K562 treated with DMSO at 1 percent for 48 hours (cell line): ENCODE measurements around the gene OR4K5. TPM values are rescaled to one million over a fixed set of nuclear protein-coding genes. Genes with fewer than 3 reads are reported as not detected.

Experiments
- total RNA-seq: library from RNA; unstranded; fragments of 300-600 nt; gene quantifications from 2 replicates; pipeline ENCODE4 v1.2.3, GENCODE V29; 2022; ENCODE audit warnings: low replicate concordance; ENCODE audit errors: extremely low read depth

Gene OR4K5, protein sequence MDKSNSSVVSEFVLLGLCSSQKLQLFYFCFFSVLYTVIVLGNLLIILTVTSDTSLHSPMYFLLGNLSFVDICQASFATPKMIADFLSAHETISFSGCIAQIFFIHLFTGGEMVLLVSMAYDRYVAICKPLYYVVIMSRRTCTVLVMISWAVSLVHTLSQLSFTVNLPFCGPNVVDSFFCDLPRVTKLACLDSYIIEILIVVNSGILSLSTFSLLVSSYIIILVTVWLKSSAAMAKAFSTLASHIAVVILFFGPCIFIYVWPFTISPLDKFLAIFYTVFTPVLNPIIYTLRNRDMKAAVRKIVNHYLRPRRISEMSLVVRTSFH
- not detected in 2 replicates for total RNA-seq

DNA sequence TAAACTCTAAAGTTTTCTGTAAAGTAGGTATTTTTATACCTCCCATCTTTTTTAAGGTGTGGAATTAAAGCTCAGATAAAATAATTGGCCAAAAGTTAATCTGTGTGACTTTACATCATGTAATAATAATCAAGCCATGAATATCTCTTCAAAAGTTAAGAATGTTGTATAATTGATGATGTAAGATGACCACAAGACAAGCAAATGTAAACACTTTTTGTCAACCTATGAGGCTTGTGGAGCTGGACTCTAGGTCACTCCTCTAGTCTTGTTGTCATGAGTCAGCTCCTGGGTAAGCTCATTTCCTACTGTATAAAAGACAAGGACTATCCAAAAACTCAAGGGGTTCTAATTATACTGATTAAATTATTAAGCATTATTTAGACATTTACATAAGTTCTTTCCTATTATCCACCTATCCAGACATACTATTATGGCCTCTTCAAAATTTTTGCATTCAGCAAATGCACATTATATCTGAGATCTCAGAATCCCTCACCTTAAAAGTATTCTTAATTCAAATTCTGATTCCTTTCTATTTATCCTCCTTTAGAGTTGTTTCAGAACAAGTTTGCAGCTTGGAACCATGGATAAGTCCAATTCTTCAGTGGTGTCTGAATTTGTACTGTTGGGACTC lies at the start of gene OR4K5:
Gene OR4K5 (plus strand): TSS at position 587 of the 637 bp plus-strand sequence. CDS start 0 bp downstream, at position 587.

DNA sequence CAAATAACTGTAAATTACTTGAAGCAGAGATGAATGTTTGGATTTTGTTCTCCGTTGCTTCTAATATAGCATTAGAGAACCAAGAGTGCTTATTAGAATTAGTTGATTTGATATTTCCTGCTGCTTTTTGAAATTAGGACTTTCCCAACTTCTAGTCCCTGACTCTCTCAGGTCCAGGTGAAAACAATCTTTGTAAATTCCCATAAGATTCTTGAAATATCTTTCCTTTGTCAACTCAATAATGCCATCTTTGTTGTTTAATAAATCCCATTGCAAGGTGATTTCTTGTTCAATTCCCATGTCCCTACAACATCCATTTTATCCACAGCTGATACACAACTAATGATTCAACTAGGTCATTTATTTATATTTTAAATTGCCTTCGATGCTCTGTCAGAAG lies 45.6 kb upstream of the OR4K5 start, which contains the start of gene OR4K2:
Gene OR4K2 (plus strand): TSS at position 301 of the 400 bp plus-strand sequence. CDS start 1,126 bp downstream, outside the sequence.

DNA sequence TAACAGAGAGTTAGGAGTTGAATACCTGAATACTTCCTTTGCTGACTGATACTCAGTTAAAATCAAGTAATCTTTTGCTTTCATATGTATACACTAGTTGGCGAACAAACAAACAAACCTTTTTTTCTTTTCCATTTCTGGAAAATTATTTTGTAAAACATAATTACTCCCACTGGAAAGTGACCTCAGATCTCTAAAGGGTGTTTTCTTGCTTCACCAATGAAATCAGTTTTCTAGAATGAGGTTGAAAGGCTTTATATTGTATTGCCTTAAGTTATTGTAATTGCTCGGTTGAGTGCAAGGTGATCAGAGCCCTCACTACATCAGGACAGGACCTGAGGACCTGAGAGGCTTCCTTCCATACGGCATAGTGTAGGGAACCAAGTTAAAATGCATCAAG lies 10.2 kb downstream of the OR4K5 start, which contains the start of gene OR4K1:
Gene OR4K1 (plus strand): TSS at position 301 of the 400 bp plus-strand sequence. CDS start 4,750 bp downstream, outside the sequence.

Other genes starting within 250 kb of the OR4K5 start
- not detected in 2 replicates for gene OR11H2, start 206.7 kb upstream of the OR4K5 start, total RNA-seq
- not detected in 2 replicates for gene OR4Q3, start 177.0 kb upstream of the OR4K5 start, total RNA-seq
- not detected in 2 replicates for gene OR4M1, start 147.1 kb upstream of the OR4K5 start, total RNA-seq
- not detected in 2 replicates for gene OR4N2, start 116.8 kb upstream of the OR4K5 start, total RNA-seq
- not detected in 2 replicates for gene OR4K2, start 45.5 kb upstream of the OR4K5 start, total RNA-seq
- not detected in 2 replicates for gene OR4K1, start 10.3 kb downstream of the OR4K5 start, total RNA-seq
- gene OR4K15, start 55.0 kb downstream of the OR4K5 start, total RNA-seq = not detected in 2 replicates
- gene OR4Q2, start 81.6 kb downstream of the OR4K5 start, total RNA-seq = not detected in 2 replicates
- not detected in 2 replicates for gene OR4K14, start 98.7 kb downstream of the OR4K5 start, total RNA-seq
- gene OR4K13, start 115.4 kb downstream of the OR4K5 start, total RNA-seq = not detected in 2 replicates
- not detected in 2 replicates for gene OR4L1, start 139.4 kb downstream of the OR4K5 start, total RNA-seq
- gene OR4K17, start 190.1 kb downstream of the OR4K5 start, total RNA-seq = not detected in 2 replicates
- not detected in 2 replicates for gene OR4N5, start 218.2 kb downstream of the OR4K5 start, total RNA-seq